ENCODE data around the gene ZNF335. TPM values are rescaled to one million over a fixed set of nuclear protein-coding genes. Genes with fewer than 3 reads are reported as not detected.

The ZNF335 gene
- total and polyA plus RNA-seq, 2 of the 13 experiments (the other 11 are each of a cell fraction or from before 2014, with no cell fraction given): 9.7 to 13.7 TPM

GRCh38 chr20:45911486-45912343, 60.3 kb downstream of the ZNF335 start, which contains the start of gene PLTP (continued):
- no peak for TF ChIP-seq ZBTB25 (CRISPR knock-in tag; IDR thresholded peaks at IDR 0.05)
- no peak for TF ChIP-seq ZNF326 (CRISPR knock-in tag; IDR thresholded peaks at IDR 0.05; ENCODE audit: borderline replicate concordance)
- TF ChIP-seq SP140L (CRISPR knock-in tag; IDR thresholded peaks at IDR 0.05; ENCODE audit: borderline replicate concordance): no peak
- no peak; the same call in 1 of the 2 replicates for TF ChIP-seq ZMYM4 (CRISPR knock-in tag; IDR thresholded peaks at IDR 0.05)
- no peak for TF ChIP-seq TEAD3 (CRISPR knock-in tag; optimal IDR thresholded peaks at IDR 0.05; ENCODE audit: borderline replicate concordance)
- TF ChIP-seq SRF (IDR thresholded peaks at IDR 0.05; ENCODE audit: low read depth, low read length): no peak
- no peak for TF ChIP-seq NFKBIZ (CRISPR knock-in tag; IDR thresholded peaks at IDR 0.05)
- TF ChIP-seq, protein P1, sequence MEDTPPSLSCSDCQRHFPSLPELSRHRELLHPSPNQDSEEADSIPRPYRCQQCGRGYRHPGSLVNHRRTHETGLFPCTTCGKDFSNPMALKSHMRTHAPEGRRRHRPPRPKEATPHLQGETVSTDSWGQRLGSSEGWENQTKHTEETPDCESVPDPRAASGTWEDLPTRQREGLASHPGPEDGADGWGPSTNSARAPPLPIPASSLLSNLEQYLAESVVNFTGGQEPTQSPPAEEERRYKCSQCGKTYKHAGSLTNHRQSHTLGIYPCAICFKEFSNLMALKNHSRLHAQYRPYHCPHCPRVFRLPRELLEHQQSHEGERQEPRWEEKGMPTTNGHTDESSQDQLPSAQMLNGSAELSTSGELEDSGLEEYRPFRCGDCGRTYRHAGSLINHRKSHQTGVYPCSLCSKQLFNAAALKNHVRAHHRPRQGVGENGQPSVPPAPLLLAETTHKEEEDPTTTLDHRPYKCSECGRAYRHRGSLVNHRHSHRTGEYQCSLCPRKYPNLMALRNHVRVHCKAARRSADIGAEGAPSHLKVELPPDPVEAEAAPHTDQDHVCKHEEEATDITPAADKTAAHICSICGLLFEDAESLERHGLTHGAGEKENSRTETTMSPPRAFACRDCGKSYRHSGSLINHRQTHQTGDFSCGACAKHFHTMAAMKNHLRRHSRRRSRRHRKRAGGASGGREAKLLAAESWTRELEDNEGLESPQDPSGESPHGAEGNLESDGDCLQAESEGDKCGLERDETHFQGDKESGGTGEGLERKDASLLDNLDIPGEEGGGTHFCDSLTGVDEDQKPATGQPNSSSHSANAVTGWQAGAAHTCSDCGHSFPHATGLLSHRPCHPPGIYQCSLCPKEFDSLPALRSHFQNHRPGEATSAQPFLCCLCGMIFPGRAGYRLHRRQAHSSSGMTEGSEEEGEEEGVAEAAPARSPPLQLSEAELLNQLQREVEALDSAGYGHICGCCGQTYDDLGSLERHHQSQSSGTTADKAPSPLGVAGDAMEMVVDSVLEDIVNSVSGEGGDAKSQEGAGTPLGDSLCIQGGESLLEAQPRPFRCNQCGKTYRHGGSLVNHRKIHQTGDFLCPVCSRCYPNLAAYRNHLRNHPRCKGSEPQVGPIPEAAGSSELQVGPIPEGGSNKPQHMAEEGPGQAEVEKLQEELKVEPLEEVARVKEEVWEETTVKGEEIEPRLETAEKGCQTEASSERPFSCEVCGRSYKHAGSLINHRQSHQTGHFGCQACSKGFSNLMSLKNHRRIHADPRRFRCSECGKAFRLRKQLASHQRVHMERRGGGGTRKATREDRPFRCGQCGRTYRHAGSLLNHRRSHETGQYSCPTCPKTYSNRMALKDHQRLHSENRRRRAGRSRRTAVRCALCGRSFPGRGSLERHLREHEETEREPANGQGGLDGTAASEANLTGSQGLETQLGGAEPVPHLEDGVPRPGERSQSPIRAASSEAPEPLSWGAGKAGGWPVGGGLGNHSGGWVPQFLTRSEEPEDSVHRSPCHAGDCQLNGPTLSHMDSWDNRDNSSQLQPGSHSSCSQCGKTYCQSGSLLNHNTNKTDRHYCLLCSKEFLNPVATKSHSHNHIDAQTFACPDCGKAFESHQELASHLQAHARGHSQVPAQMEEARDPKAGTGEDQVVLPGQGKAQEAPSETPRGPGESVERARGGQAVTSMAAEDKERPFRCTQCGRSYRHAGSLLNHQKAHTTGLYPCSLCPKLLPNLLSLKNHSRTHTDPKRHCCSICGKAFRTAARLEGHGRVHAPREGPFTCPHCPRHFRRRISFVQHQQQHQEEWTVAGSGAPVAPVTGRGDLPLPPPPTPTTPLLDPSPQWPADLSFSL (CRISPR knock-in tag; IDR thresholded peaks at IDR 0.05): 0 out of 2 replicates have a peak, but pooled peaks have one; percentile 16
- 0 out of 2 replicates have a peak, but pooled peaks have one; percentile 2 for TF ChIP-seq ATF7-NPFF (CRISPR knock-in tag; IDR thresholded peaks at IDR 0.05; ENCODE audit: low read depth)
- TF ChIP-seq, protein P2, sequence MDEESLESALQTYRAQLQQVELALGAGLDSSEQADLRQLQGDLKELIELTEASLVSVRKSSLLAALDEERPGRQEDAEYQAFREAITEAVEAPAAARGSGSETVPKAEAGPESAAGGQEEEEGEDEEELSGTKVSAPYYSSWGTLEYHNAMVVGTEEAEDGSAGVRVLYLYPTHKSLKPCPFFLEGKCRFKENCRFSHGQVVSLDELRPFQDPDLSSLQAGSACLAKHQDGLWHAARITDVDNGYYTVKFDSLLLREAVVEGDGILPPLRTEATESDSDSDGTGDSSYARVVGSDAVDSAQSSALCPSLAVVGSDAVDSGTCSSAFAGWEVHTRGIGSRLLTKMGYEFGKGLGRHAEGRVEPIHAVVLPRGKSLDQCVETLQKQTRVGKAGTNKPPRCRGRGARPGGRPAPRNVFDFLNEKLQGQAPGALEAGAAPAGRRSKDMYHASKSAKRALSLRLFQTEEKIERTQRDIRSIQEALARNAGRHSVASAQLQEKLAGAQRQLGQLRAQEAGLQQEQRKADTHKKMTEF (CRISPR knock-in tag; IDR thresholded peaks at IDR 0.05): no peak
- no peak for TF ChIP-seq CCAR2 (optimal IDR thresholded peaks at IDR 0.05; ENCODE audit: low read depth, low read length)
- no peak for TF ChIP-seq CHD2 (IDR thresholded peaks at IDR 0.05; ENCODE audit: low read depth, low read length)
- TF ChIP-seq, protein P3, sequence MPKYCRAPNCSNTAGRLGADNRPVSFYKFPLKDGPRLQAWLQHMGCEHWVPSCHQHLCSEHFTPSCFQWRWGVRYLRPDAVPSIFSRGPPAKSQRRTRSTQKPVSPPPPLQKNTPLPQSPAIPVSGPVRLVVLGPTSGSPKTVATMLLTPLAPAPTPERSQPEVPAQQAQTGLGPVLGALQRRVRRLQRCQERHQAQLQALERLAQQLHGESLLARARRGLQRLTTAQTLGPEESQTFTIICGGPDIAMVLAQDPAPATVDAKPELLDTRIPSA (CRISPR knock-in tag; IDR thresholded peaks at IDR 0.05; ENCODE audit: borderline replicate concordance): no peak
- TF ChIP-seq FOXA3 (CRISPR knock-in tag; IDR thresholded peaks at IDR 0.05): no peak
- no peak for TF ChIP-seq ZKSCAN8 (CRISPR knock-in tag; IDR thresholded peaks at IDR 0.05; ENCODE audit: borderline replicate concordance)
- TF ChIP-seq, protein P4, sequence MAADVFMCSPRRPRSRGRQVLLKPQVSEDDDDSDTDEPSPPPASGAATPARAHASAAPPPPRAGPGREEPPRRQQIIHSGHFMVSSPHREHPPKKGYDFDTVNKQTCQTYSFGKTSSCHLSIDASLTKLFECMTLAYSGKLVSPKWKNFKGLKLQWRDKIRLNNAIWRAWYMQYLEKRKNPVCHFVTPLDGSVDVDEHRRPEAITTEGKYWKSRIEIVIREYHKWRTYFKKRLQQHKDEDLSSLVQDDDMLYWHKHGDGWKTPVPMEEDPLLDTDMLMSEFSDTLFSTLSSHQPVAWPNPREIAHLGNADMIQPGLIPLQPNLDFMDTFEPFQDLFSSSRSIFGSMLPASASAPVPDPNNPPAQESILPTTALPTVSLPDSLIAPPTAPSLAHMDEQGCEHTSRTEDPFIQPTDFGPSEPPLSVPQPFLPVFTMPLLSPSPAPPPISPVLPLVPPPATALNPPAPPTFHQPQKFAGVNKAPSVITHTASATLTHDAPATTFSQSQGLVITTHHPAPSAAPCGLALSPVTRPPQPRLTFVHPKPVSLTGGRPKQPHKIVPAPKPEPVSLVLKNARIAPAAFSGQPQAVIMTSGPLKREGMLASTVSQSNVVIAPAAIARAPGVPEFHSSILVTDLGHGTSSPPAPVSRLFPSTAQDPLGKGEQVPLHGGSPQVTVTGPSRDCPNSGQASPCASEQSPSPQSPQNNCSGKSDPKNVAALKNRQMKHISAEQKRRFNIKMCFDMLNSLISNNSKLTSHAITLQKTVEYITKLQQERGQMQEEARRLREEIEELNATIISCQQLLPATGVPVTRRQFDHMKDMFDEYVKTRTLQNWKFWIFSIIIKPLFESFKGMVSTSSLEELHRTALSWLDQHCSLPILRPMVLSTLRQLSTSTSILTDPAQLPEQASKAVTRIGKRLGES (CRISPR knock-in tag; IDR thresholded peaks at IDR 0.05; ENCODE audit: borderline replicate concordance): no peak

Measured in HepG2 (cell line).